GM23248 (cell line): Measurements from ENCODE around the gene SPEM2.

Source experiments
- EZH2 ChIP-seq: fragments of 200-600 bp; sonication (generic); IDR thresholded peaks from 2 replicates; pipeline ENCODE4 v1.6.1; 2018; ENCODE audit warnings: antibody characterized with exemption, mild to moderate bottlenecking; ENCODE audit not compliant: insufficient read depth, poor library complexity, severe bottlenecking
- EZH2phosphoT487 ChIP-seq: fragments of 200-600 bp; sonication (generic); IDR thresholded peaks from 2 replicates; pipeline ENCODE4 v1.6.1; 2018; ENCODE audit warnings: antibody characterized with exemption, moderate library complexity, mild to moderate bottlenecking, low read depth; ENCODE audit not compliant: insufficient read depth

- TF ChIP-seq EZH2 (no peak), EZH2phosphoT487 (no peak)
Measured at GRCh38 chr17:7408863-7409262, 16.6 kb upstream of the SPEM2 start.
